ENCODE data around the gene MBNL3. TPM values are rescaled to one million over a fixed set of nuclear protein-coding genes. Genes with fewer than 3 reads are reported as not detected.
A peak's percentile ranks its signal among the peaks of the same experiment; 100 is the strongest.

The MBNL3 gene
- total RNA-seq, 1 experiment from 2014 or later = 0.39 TPM

- DNase-seq (ENCODE audit: low read depth, low spot score) = no peak
- H3K4me3 ChIP-seq (ENCODE audit: low read depth in 2 of 2, low read length in 2 of 2) = peak overlapping the region; percentile 47 to 66
- POLR2A ChIA-PET = no interaction called here
- in situ Hi-C loops (cut with HindIII; ENCODE audit: low pct_unique_long_range_greater_than_20kb, low sequenced_read_pairs) = no loop called here
- CTCF ChIA-PET = no interaction called here
- no peak overlapping the region for H3K27ac ChIP-seq (ENCODE audit: low read length)
- H3K36me3 ChIP-seq (ENCODE audit: control insufficient read depth, insufficient read depth, low read length) = no peaks in the 10 kb centered on the region
- H3K4me1 ChIP-seq (ENCODE audit: control insufficient read depth, insufficient read depth, low read length) = peaks cover 7% of the 10 kb centered on the region
- no TSS peak for BruUV-seq (replicated peaks)
- H3K9me3 ChIP-seq (ENCODE audit: control insufficient read depth, insufficient read depth, low read depth, low read length) = no peaks in the 10 kb centered on the region
- H3K27me3 ChIP-seq (ENCODE audit: control insufficient read depth, insufficient read depth, low read length) = peaks cover 39% of the 10 kb centered on the region
- ATAC-seq = peak; percentile 65
- intact Hi-C loops (cut with micrococcal nuclease; ENCODE audit: unreplicated experiment) = no loop called here
- TF ChIP-seq CTCF (IDR thresholded peaks at IDR 0.05) (no peak), POLR2AphosphoS5 (IDR thresholded peaks at IDR 0.05; ENCODE audit: low read depth, low read length) (no peak), REST (IDR thresholded peaks at IDR 0.05; ENCODE audit: insufficient read depth in 1 of 2, low read depth in 2 of 2, low read length in 1 of 2) (no peak), TCF7L2 (IDR thresholded peaks at IDR 0.05; ENCODE audit: low read depth, low read length) (no peak), SIN3A (IDR thresholded peaks at IDR 0.05; ENCODE audit: borderline replicate concordance, insufficient read depth, low read depth, low read length) (no peak)
Measured at GRCh38 chrX:132489578-132490419, 961 bp upstream of the MBNL3 start.

- Histone ChIP-seq H3K4me1 (ENCODE audit: control insufficient read depth, insufficient read depth, low read length) (peaks cover 7% of the 10 kb centered on the region), H3K27me3 (ENCODE audit: control insufficient read depth, insufficient read depth, low read length) (peaks cover 37% of the 10 kb centered on the region), H3K36me3 (ENCODE audit: control insufficient read depth, insufficient read depth, low read length) (no peaks in the 10 kb centered on the region), H3K9me3 (ENCODE audit: control insufficient read depth, insufficient read depth, low read depth, low read length) (no peaks in the 10 kb centered on the region), H3K27ac (ENCODE audit: low read length) (no peak overlapping the region), H3K4me3 (ENCODE audit: low read depth in 2 of 2, low read length in 2 of 2) (peak overlapping the region; percentile 47 to 66)
- ChIA-PET CTCF (no interaction called here), POLR2A (no interaction called here)
- DNase-seq (ENCODE audit: low read depth, low spot score) = no peak
- in situ Hi-C loops (cut with HindIII; ENCODE audit: low pct_unique_long_range_greater_than_20kb, low sequenced_read_pairs) (no loop called here), intact Hi-C loops (cut with micrococcal nuclease; ENCODE audit: unreplicated experiment) (no loop called here)
- TF ChIP-seq SIN3A (IDR thresholded peaks at IDR 0.05; ENCODE audit: borderline replicate concordance, insufficient read depth, low read depth, low read length) (no peak), TCF7L2 (IDR thresholded peaks at IDR 0.05; ENCODE audit: low read depth, low read length) (no peak), CTCF (IDR thresholded peaks at IDR 0.05) (no peak)
- no TSS peak for BruUV-seq (replicated peaks)
- no peak for ATAC-seq
Measured at GRCh38 chrX:132488180-132488705, 595 bp downstream of the MBNL3 start.
